Smooth muscle cell (in vitro differentiated cells): Measurements from ENCODE around the gene IRX4. TPM values are rescaled to one million over a fixed set of nuclear protein-coding genes. Genes with fewer than 3 reads are reported as not detected.

ENCODE experiments used
- DNase-seq: peaks from one replicate; lab custom pipeline; 2025; ENCODE audit not compliant: unreplicated experiment; lab: John Stamatoyannopoulos, UW
- H2AFZ ChIP-seq: fragments of 200-600 bp; sonication (generic); 2 replicates; pipeline ENCODE4 v1.6.0; 2016; ENCODE audit warnings: antibody characterized with exemption, low read depth, mild to moderate bottlenecking
- H3F3A ChIP-seq: fragments of 200-600 bp; sonication (generic); 2 replicates; pipeline ENCODE4 v1.6.0; 2017; ENCODE audit warnings: antibody characterized with exemption, low read depth
- H3K27ac ChIP-seq: fragments of 200-600 bp; sonication (generic); 2 replicates; pipeline ENCODE4 v1.5.1; 2016; ENCODE audit warnings: low read depth, mild to moderate bottlenecking
- H3K27me3 ChIP-seq: fragments of 200-600 bp; sonication (generic); 2 replicates; pipeline ENCODE4 v1.6.1; 2016; ENCODE audit warnings: low read depth, mild to moderate bottlenecking
- H3K36me3 ChIP-seq: fragments of 200-600 bp; sonication (generic); 2 replicates; pipeline ENCODE4 v1.5.1; 2016; ENCODE audit warnings: low read depth
- H3K4me1 ChIP-seq: fragments of 200-600 bp; sonication (generic); 2 replicates; pipeline ENCODE4 v1.5.1; 2016; ENCODE audit warnings: low read depth
- H3K4me2 ChIP-seq: fragments of 200-600 bp; sonication (generic); 2 replicates; pipeline ENCODE4 v1.6.0; 2016; ENCODE audit warnings: mild to moderate bottlenecking
- H3K4me3 ChIP-seq: fragments of 200-600 bp; sonication (generic); 2 replicates; pipeline ENCODE4 v1.5.1; 2016; ENCODE audit warnings: mild to moderate bottlenecking
- H3K79me2 ChIP-seq: fragments of 200-600 bp; sonication (generic); 2 replicates; pipeline ENCODE4 v1.6.0; 2016; ENCODE audit warnings: low read depth, mild to moderate bottlenecking
- H3K9ac ChIP-seq: fragments of 200-600 bp; sonication (generic); 2 replicates; pipeline ENCODE4 v1.6.0; 2016; ENCODE audit warnings: low read depth
- H3K9me3 ChIP-seq: fragments of 200-600 bp; sonication (generic); replicated peaks from 2 replicates; pipeline ENCODE4 v1.5.1; 2016; ENCODE audit warnings: low read depth
- H4K20me1 ChIP-seq: fragments of 200-600 bp; sonication (generic); 2 replicates; pipeline ENCODE4 v1.6.0; 2016; ENCODE audit warnings: low read depth
- CTCF ChIP-seq: fragments of 200-600 bp; sonication (generic); IDR thresholded peaks from 2 replicates; pipeline ENCODE4 v1.5.1; 2017; ENCODE audit warnings: borderline replicate concordance, mild to moderate bottlenecking, antibody characterized with exemption; ENCODE audit not compliant: insufficient read depth, poor library complexity, severe bottlenecking
- WGBS: methylation state at CpG from one replicate; pipeline ENCODE4 v1.1.7; 2016; ENCODE audit warnings: low lambda C conversion rate; 5-methylcytosine and 5-hydroxymethylcytosine counted together
- polyA plus RNA-seq: library from polyadenylated mRNA; unstranded; fragments of >200 nt; fragmentation: Nextera tagmentation; extraction: Ambion mirVana; gene quantifications from 2 replicates; pipeline ENCODE4 v1.2.1, GENCODE V29; 2016
- total RNA-seq: library from RNA; depleted of rRNA; stranded (reverse); fragments of >200 nt; gene quantifications from 2 replicates; pipeline ENCODE4 v1.2.3, GENCODE V29; 2014

Gene IRX4
- total and polyA plus RNA-seq, 2 experiments from 2014 or later: 0.18 to 0.40 TPM

DNA sequence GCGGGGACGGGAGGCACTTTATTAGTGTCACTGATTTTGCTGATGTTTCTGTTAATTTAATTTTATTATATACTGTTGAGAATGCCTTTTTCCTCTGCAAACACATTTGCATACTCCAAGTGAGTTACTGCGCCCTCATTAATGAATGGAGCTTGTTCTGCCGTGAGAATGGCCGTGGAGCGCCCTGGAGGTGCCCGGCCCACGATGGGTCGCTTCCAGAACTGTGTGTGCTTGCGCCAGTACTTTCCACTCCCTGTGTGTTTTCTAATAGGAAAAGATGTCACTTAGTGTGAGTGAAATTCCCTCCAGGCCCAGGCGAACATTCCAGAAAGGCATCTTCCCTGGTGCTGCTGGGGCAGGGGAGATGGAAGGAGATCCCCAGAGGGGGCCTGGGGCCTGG is 51.5 kb downstream of the IRX4 start:
- WGBS: 89% methylated on average over 11 of the region's 11 CpGs
- Histone ChIP-seq H3K79me2 (no peaks in the 10 kb centered on the region), H3K36me3 (no peaks in the 10 kb centered on the region), H3K9me3 (no peaks in the 10 kb centered on the region), H3K9ac (no peak overlapping the region), H2AFZ (no peak overlapping the region), H4K20me1 (no peaks in the 10 kb centered on the region), H3F3A (no peaks in the 10 kb centered on the region), H3K4me1 (peaks cover 2% of the 10 kb centered on the region), H3K4me3 (no peak overlapping the region), H3K27me3 (peaks cover 5% of the 10 kb centered on the region), H3K4me2 (no peak overlapping the region), H3K27ac (no peak overlapping the region)
- DNase-seq: no peak
- TF ChIP-seq CTCF: no peak

- no peak overlapping the region for H3K4me2 ChIP-seq
- no peaks in the 10 kb centered on the region for H4K20me1 ChIP-seq
- no peaks in the 10 kb centered on the region for H3F3A ChIP-seq
- WGBS: 92% methylated on average over 16 of the region's 17 CpGs
- H3K4me3 ChIP-seq: no peak overlapping the region
- no peak overlapping the region for H3K27ac ChIP-seq
- TF ChIP-seq CTCF: no peak
- H3K36me3 ChIP-seq: no peaks in the 10 kb centered on the region
- H3K9me3 ChIP-seq: no peaks in the 10 kb centered on the region
- H2AFZ ChIP-seq: no peak overlapping the region
- DNase-seq: no peak
- H3K4me1 ChIP-seq: peaks cover 2% of the 10 kb centered on the region
- H3K79me2 ChIP-seq: no peaks in the 10 kb centered on the region
- H3K9ac ChIP-seq: no peak overlapping the region
- H3K27me3 ChIP-seq: peaks cover 5% of the 10 kb centered on the region
These were observed 52.0 kb downstream of the IRX4 start for GRCh38 chr5:1830571-1831228.

GRCh38 chr5:1827886-1828397 is 54.8 kb downstream of the IRX4 start:
- Histone ChIP-seq H2AFZ (no peak overlapping the region), H3K9ac (no peak overlapping the region), H3K9me3 (no peaks in the 10 kb centered on the region), H3K4me2 (no peak overlapping the region), H3K4me1 (peaks cover 2% of the 10 kb centered on the region), H4K20me1 (peaks cover 5% of the 10 kb centered on the region), H3K27ac (no peak overlapping the region), H3K79me2 (no peaks in the 10 kb centered on the region), H3K27me3 (no peaks in the 10 kb centered on the region), H3K36me3 (no peaks in the 10 kb centered on the region), H3K4me3 (no peak overlapping the region), H3F3A (no peaks in the 10 kb centered on the region)
- DNase-seq: no peak
- no peak for TF ChIP-seq CTCF
- 54% methylated on average over 16 of the region's 39 CpGs for WGBS

Other genes with a start within 250 kb of the IRX4 start
- 42.9 and 51.0 TPM in 2 replicates for gene MRPL36, start 83.1 kb downstream of the IRX4 start, total RNA-seq
- gene MRPL36, start 83.1 kb downstream of the IRX4 start, polyA plus RNA-seq: 110 and 126 TPM in 2 replicates
- gene NDUFS6, start 81.5 kb downstream of the IRX4 start, total RNA-seq: 37.7 and 50.8 TPM in 2 replicates
- gene NDUFS6, start 81.5 kb downstream of the IRX4 start, polyA plus RNA-seq: 146 and 153 TPM in 2 replicates